Measurements from ENCODE around the gene ZNRF4.

GRCh38 chr19:5451494-5451893, 3.7 kb upstream of the ZNRF4 start:
- no peak for TF ChIP-seq CTCF (IDR thresholded peaks at IDR 0.05; ENCODE audit: low read length)
- no peak for TF ChIP-seq EZH2 (IDR thresholded peaks at IDR 0.05; ENCODE audit: borderline replicate concordance, low read length)
